Fibroblast of the aortic adventitia (primary cell): ENCODE measurements around the gene YPEL3. TPM values are rescaled to one million over a fixed set of nuclear protein-coding genes. Genes with fewer than 3 reads are reported as not detected.
A peak's percentile ranks its signal among the peaks of the same experiment; 100 is the strongest.
"Not testable (repeated sequence)": the region's sequence is repeated elsewhere in the genome, so short reads cannot be mapped to it uniquely, and the experiment has no call there.

Experiments used
- DNase-seq: peaks from one replicate; pipeline ENCODE4 v3.0.0-alpha.2; 2010; ENCODE audit warnings: low read depth
- H3K4me3 ChIP-seq: 2 replicates; pipeline ENCODE4 v1.5.1; 2011; ENCODE audit warnings: low read depth, mild to moderate bottlenecking, control low read depth, low read length, moderate library complexity
- CTCF ChIP-seq: IDR thresholded peaks from 2 replicates; pipeline ENCODE4 v1.5.1; 2011; ENCODE audit warnings: mild to moderate bottlenecking, low read length, control low read depth, inconsistent platforms; ENCODE audit not compliant: insufficient read depth
- total RNA-seq: library from RNA; depleted of rRNA; stranded (reverse); fragments of >200 nt; gene quantifications from 2 replicates; pipeline ENCODE4 v1.2.3, GENCODE V29; 2012; ENCODE audit warnings: low replicate concordance

Gene YPEL3
- total RNA-seq, 1 donor, result 19.8 TPM

DNA sequence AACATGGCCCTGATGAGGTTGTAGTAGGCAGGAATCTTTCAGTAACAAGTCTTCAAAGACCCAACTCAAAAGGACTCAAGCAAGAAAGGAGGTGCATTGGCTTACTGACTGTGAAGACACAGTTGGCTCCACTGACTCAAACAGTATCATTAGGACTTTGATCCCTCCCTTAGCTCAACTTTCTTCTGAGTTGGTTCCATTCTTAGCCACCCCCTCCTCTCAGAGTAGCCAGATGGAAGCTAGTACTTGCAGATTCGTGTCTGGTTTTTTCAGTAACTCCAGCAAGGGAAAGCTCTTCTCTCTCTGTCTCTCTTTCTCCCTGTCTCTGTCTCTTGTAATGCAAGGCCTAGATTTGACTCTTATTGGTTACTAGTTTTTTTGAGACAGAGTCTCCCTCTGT lies 32.0 kb upstream of the YPEL3 start:
- no peak for TF ChIP-seq CTCF
- H3K4me3 ChIP-seq, result no peak overlapping the region
- DNase-seq, result no peak

DNA sequence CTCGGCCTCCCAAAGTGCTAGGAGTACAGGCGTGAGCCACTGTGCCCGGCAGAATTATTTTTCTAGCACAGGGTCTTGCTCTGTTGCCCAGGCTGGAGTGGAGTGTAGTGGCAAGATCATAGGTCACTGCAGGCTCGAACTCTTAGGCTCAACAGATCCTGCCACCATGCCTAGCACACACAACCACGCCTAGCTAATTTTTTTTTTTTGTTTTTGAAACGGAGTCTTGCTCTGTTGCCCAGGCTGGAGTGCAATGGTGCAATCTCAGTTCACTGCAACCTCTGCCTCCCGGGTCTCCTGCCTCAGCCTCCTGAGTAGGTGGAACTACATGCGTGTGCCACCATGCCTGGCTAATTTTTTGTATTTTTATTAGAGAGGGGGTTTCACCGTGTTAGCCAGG lies 29.7 kb upstream of the YPEL3 start:
- not testable (repeated sequence) for DNase-seq, H3K4me3 ChIP-seq

- DNase-seq, result no peak
- H3K4me3 ChIP-seq, result no peak overlapping the region
- TF ChIP-seq CTCF, result no peak
These were observed 29.0 kb upstream of the YPEL3 start for GRCh38 chr16:30124985-30125379.

DNA sequence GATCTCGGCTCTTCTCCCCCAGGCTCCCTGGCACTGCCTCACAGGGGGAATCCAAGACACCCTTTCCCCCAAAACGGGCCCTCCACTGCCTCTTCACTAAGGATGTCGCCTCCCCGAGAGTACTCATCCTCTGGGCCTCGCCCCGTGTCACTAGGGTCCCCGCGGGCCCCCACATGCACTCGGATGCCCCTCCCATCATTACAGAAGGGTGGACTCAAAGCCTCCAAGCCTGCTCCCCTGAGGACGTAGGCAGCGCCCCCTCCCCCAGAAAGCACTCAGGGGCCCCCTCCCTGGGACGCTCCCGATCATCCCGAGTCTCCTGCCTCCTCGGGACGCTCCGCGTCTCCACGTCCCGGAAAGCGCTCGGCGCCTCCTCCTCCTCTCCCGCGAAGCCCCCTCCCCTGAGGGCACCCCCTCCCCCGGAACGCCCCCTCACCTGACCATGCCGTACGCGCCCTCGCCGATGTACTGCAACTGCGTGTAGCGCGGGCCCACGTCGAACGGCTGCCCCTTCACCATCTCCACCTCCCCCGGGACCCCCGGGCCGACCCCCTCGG lies 26.7 kb upstream of the YPEL3 start:
- no peak for DNase-seq
- no peak for TF ChIP-seq CTCF
- H3K4me3 ChIP-seq, result peak overlapping the region; percentile 89

DNA sequence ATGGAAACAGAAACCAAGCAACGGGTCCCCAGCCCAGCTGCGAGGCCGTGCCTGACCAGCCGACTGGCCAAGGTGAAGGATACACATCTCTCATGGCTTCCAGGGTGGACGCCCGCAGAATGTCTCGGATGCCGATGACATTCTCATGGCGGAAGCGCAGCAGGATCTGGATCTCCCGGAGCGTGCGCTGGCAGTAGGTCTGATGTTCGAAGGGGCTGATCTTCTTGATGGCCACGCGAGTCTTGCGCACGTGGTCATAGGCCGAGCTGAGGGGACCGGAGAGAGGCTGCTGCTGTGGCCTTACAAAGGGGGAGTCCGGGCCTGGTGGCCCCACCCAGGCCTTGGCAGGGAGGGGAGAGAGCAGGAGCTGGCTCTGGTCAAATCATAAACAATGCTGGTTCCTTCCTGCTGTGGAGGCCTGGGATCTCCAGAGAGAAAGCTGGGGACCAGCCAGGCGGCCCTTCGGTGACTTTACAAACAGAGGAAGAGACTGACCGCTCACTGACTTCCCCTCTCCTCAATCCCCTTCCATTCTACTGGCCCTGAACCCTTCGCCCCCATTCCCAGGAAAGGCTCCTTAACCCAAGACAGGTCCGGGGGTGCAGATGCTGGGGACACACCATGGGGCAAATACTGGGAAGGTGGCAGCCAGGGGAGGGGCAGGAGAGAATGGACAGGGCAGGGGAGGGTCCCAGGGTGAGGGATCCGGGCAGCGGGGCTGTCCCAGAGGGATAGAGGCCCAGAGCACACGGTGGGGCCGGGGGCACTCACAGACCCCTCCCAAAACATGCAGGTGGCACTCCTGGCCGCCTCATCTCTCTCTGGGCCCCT lies 25.9 kb upstream of the YPEL3 start:
- no peak for TF ChIP-seq CTCF
- DNase-seq, result peak; percentile 63
- H3K4me3 ChIP-seq, result peak overlapping the region; percentile 89

DNA sequence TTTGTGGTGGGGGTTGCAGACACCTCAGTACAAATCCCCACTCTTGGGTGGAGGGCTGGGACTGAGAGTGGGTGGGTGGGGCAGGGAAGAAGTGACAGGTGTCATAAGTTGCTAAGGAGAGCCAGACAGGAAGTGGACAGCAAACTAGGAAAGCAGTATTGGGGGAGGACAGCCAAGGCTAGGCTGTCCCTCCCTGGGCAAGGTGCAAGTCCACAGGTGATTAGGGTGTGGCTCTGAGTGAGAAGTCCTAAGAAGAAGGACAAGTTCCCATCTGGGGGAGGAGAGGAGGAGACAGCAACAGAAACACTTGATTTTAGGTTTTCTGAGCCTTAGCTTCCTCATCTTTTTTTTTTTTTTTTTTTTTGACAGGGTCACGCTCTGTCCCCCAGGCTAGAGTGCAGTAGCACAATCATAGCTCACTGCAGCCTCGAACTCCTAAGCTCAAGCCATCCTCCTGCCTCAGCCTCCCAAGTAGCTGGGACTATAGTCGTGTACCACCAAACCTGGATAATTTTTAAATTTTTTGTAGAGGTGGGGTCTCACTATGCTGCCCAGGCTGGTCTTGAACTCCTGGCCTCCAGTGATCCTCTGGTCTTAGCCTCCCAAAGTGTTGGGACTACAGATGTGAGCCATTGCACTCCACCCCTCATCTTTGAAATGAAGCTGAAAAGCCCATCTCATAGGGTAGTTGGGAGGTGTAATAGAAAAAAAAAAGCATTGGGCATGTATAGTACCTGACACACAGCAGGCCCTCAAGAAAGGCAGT lies 24.5 kb upstream of the YPEL3 start:
- DNase-seq, result no peak
- TF ChIP-seq CTCF, result no peak
- H3K4me3 ChIP-seq, result no peak overlapping the region

- no peak overlapping the region for H3K4me3 ChIP-seq
- peak; percentile 49 for DNase-seq
- TF ChIP-seq CTCF, result no peak
These were observed 23.4 kb upstream of the YPEL3 start for GRCh38 chr16:30119428-30119827.
